Tibial nerve (tissue), 3 donors: Measurements from ENCODE around the gene ATP11C.

ENCODE experiments used
- POLR2A ChIP-seq, 2 donors: fragments of 450-650 bp; IDR thresholded peaks; one replicate each; pipeline ENCODE4 v1.6.1; 2017; ENCODE audit warnings: antibody characterized with exemption in 2 of 2, mild to moderate bottlenecking in 2 of 2, moderate library complexity in 2 of 2
- TF ChIP-seq, protein P1 (sequence below), 5 experiments: fragments of 200-600 bp in 3 of 5; fragments of 450-650 bp in 2 of 5; sonication (generic) in 3 of 5; IDR thresholded peaks; one replicate each; pipeline ENCODE4 v1.5.1; 2016 to 2019; ENCODE audit warnings: antibody characterized with exemption in 5 of 5, mild to moderate bottlenecking in 3 of 5, moderate library complexity in 2 of 5

DNA sequence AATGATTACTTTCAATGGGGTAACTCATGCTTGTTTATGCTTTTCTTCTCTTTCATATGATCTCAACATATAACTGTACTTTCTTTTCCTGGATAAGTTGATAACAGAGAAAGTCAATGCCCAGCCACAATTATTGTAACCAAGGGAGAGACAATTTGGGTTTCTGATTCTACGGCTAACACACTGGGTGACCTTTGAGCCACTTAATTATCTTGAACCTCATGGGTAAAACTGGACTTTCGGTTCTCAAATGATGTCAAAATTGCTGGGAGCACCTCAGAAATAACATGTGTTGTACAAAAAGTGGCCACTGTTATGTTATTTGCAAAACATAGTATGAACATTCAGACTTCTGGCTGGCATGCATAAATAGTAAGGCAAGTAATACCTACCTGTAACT, 145.3 kb downstream of the ATP11C start:
- TF ChIP-seq, protein P1, sequence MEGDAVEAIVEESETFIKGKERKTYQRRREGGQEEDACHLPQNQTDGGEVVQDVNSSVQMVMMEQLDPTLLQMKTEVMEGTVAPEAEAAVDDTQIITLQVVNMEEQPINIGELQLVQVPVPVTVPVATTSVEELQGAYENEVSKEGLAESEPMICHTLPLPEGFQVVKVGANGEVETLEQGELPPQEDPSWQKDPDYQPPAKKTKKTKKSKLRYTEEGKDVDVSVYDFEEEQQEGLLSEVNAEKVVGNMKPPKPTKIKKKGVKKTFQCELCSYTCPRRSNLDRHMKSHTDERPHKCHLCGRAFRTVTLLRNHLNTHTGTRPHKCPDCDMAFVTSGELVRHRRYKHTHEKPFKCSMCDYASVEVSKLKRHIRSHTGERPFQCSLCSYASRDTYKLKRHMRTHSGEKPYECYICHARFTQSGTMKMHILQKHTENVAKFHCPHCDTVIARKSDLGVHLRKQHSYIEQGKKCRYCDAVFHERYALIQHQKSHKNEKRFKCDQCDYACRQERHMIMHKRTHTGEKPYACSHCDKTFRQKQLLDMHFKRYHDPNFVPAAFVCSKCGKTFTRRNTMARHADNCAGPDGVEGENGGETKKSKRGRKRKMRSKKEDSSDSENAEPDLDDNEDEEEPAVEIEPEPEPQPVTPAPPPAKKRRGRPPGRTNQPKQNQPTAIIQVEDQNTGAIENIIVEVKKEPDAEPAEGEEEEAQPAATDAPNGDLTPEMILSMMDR (IDR thresholded peaks at IDR 0.05) = no peak
- no peak for TF ChIP-seq POLR2A (IDR thresholded peaks at IDR 0.05)
